Measurements from ENCODE around the gene SEPTIN6. TPM values are rescaled to one million over a fixed set of nuclear protein-coding genes. Genes with fewer than 3 reads are reported as not detected.
A peak's percentile ranks its signal among the peaks of the same experiment; 100 is the strongest.

The SEPTIN6 gene
- total and polyA plus RNA-seq, 2 donors (not counting 1 experiment from before 2014, with no cell fraction given) = 227 to 310 TPM

DNA sequence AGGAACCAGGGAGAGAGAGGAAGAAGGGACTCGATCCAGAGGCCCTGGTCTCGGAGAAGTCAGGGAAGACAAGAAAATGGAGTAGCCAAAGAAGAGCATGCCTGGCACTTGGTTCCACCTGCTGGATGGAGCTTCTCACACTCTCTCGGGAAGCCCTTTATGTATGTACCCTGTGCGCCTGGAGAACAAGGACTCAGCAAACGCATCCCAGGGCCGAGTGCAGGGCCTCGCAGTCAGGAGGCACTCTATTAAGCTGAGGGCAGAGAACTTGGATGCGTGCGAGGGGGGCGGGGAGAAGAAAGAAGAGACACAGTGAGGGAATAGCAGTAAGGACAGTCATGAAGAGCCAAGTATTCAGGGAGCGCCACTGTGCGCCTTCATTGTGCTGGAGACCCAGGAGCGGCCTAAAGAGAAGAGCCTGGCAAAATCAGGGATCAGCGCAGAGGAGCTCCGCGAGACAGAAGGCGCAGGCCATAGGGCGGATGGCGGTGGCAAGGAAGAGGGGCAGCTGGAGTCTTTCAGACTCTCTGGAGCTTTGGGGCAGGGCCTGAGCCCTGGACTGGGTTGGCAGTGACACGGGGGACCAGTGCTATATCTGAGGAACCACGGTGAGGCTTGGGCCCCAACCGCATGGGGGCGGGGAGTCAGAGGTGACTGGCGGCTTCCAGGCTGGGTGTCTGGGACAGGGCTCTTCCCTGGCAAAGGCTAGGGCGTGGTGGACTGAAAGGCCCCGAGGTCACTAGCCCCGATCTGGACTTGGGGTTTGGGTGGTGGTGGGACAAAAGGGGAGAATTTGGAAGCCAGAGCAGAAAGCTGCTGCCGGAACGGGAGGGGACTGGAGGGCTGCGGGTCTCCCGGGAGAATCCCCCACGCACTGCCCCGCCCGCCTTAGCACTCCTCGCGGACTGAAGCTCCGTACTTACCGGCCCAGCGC is 1.9 kb upstream of the SEPTIN6 start:
- ChIA-PET CTCF (interaction anchor here (1.2 to 4.9 kb wide), 5 partner anchors 13 to 179 kb away, joined by 3 to 35 read pairs (median 6); no protein-coding TSS in a partner anchor), POLR2A (interaction anchor here (0.9 to 3.6 kb wide), 6 partner anchors 11 to 84 kb away, joined by 3 to 24 read pairs (median 3); no protein-coding TSS in a partner anchor)
- H3K79me2 ChIP-seq (ENCODE audit: control insufficient read depth, insufficient read depth, low read length) = peaks cover 28% of the 10 kb centered on the region
- H3K9me3 ChIP-seq (ENCODE audit: control extremely low read depth in 1 of 3, control insufficient read depth in 2 of 3, insufficient read depth in 1 of 3, low read length in 2 of 3) = no peaks in the 10 kb centered on the region
- no peaks in the 10 kb centered on the region for H3K36me3 ChIP-seq (replicated peaks in 1 of 2; ENCODE audit: control extremely low read depth in 1 of 2, control insufficient read depth in 1 of 2, extremely low read depth in 1 of 2, insufficient read depth in 2 of 2, low read length in 1 of 2)
- H3K4me1 ChIP-seq (ENCODE audit: control insufficient read depth in 2 of 2, insufficient read depth in 2 of 2, low read length in 2 of 2) = peaks cover 54 to 66% of the 10 kb centered on the region in 2 donors
- peak overlapping the region; percentile 93 for H3K4me2 ChIP-seq (replicated peaks; ENCODE audit: low read depth, low read length, poor library complexity, severe bottlenecking)
- no peak overlapping the region for H3K27ac ChIP-seq (ENCODE audit: low read length in 2 of 2)
- TF ChIP-seq CTCF (IDR thresholded peaks at IDR 0.05) = no peak
- TF ChIP-seq EZH2 (IDR thresholded peaks at IDR 0.05; ENCODE audit: borderline replicate concordance, insufficient read depth, low read depth, low read length, poor library complexity, severe bottlenecking) = no peak
- H4K20me1 ChIP-seq (ENCODE audit: control insufficient read depth, insufficient read depth, low read length, poor library complexity, severe bottlenecking) = no peaks in the 10 kb centered on the region
- H3K4me3 ChIP-seq (ENCODE audit: control extremely low read depth in 1 of 5, extremely low read depth in 1 of 5, insufficient read depth in 1 of 5, low read depth in 2 of 5, low read length in 4 of 5) = peak overlapping the region in 1 of 5 experiments; percentile 12
- peak overlapping the region; percentile 70 for H3K27ac Mint-ChIP-seq
- intact Hi-C loops (cut with micrococcal nuclease) = loop anchor here (5.0 kb wide), 1 partner anchor 177 kb away; the partner anchor contains the start of genes NDUFA1 and RNF113A
- H3K4me3 Mint-ChIP-seq = peak overlapping the region; percentile 66
- H3K4me1 Mint-ChIP-seq = peaks cover 54% of the 10 kb centered on the region
- no peak for ATAC-seq (ENCODE audit: low read depth)
- H3K9me3 Mint-ChIP-seq (ENCODE audit: insufficient read depth) = no peaks in the 10 kb centered on the region
- H3K27me3 ChIP-seq (replicated peaks in 1 of 4; ENCODE audit: control extremely low read depth in 1 of 4, control insufficient read depth in 3 of 4, insufficient read depth in 4 of 4, low read length in 3 of 4) = no peaks in the 10 kb centered on the region
- no peak overlapping the region for H3K9ac ChIP-seq (ENCODE audit: low read length)
- H2AFZ ChIP-seq (ENCODE audit: insufficient read depth, low read depth, low read length, poor library complexity, severe bottlenecking) = peak overlapping the region; percentile 81
- 67% methylated on average over 23 of the region's 39 CpGs for WGBS (ENCODE audit: insufficient coverage)
- no peaks in the 10 kb centered on the region for H3K27me3 Mint-ChIP-seq
- DNase-seq = peak; percentile 27
